HG02759 (cell line): Measurements from ENCODE around the gene CERCAM.
"Not testable (repeated sequence)": the region's sequence is repeated elsewhere in the genome, so short reads cannot be mapped to it uniquely, and the experiment has no call there.

Experiments
- ATAC-seq: cut with Tn5 transposase; IDR thresholded peaks from one replicate; pipeline ENCODE4 v1.9.1; 2021; ENCODE audit warnings: mild to moderate bottlenecking, moderate library complexity; ENCODE audit not compliant: unreplicated experiment

The CERCAM gene

GRCh38 chr9:128392302-128393144 is 28.1 kb upstream of the CERCAM start:
- ATAC-seq = no peak

GRCh38 chr9:128393145-128393775 is 27.4 kb upstream of the CERCAM start:
- no peak for ATAC-seq

GRCh38 chr9:128393970-128394369 is 26.7 kb upstream of the CERCAM start:
- ATAC-seq = no peak

DNA sequence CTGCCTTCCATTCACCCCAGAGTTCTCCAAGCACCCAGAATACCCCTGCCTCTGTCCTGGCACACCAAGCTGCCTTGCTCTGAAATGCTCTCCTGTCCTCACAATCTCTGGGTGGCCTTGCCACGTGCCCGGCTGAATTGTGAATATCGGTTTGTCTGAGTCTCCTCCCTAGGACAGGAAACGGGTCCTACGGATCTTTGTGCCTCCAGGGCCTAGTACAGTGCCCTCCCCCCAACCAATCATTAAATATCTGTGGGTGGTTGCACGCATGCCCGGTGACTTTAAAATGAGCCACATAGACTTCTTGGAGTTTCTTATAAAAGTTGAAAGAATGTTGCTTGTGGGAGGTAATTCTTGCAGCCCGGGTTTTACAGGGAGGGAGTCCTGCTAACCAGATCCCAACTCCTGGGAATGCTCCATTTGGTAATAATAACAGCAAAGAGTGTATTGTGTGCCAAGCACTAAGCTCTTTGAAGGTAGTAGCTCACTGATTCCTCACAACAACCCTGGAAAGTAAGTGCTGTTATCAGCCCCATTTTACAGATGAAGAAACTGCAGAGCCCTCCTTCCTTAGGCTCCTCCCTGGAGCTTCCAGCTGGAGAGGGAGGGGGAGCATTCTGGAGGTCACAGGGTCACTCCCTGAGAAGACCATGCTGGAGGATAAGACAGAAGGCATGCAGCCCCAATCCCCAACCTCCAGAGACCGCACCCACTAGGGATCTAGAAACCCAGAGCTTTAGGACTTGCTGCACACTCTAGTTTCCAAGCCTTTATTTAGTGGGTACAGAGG is 26.1 kb upstream of the CERCAM start:
- ATAC-seq = no peak

DNA sequence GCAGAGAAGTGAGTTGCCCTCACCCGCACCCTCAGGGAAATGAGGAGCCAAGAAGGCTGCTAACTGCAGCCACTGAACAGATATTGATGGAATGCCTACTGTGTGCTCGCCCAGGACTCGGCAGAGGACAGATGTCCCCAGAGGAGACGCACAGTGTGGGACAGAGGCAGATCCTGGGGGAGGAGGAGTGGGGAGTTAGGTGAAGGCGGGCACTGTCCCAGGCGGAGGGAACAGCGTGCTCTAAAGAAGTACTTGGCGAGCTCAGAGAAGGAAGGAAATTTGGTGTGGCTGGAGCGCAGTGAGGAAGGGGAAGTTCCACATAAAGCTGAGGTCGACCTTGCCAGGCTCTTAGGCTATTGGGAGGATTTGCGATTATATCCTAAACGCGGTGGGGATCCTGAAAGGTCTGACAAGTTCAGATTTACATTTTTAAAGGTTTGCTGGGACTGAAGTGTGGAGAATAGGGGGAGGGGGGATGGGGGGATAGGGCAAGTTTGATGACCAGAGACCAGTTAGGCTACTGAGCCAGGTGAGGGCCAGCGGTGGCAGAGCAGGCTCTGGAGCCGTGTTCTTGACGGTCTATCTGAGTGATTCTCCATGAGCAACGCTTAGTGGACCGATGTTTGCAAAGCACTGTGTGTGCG is 23.6 kb upstream of the CERCAM start:
- no peak for ATAC-seq

DNA sequence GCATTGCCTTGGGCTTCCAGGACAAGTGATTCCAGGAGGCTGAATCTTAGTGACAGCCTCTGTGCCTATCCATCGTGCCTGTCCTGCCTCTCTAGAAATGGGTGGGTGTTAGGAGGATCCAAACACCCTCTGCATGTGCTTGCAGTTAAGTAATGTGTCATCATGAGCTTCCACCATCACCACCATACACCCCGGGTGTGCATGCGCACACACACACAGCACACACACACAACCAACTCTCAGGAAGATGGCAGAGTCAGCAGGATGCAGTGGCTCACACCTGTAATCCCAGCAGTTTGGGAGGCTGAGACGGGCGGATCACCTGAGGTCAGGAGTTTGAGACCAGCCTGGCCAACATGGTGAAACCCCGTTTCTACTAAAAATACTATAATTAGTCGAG is 22.8 kb upstream of the CERCAM start:
- ATAC-seq = no peak

DNA sequence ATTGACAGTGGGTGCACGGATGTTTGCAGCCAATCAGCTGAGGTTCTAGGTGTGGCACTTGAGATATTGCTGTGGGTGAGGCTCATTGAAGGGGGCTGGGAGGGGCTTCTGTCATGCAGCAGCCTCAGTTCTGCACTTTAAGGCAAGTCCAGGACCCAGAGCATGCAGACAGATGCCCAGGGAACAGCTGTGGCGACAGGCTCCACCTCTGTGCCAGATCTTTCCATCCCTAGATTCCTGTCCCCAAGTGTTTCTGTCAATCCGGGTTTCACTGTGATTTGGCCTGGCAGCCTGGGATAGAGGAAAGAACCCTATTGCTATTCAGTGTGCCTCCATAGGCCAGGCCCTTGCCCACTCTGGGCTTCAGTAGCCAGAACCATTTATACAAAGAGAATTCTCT is 20.8 kb upstream of the CERCAM start:
- ATAC-seq = no peak

DNA sequence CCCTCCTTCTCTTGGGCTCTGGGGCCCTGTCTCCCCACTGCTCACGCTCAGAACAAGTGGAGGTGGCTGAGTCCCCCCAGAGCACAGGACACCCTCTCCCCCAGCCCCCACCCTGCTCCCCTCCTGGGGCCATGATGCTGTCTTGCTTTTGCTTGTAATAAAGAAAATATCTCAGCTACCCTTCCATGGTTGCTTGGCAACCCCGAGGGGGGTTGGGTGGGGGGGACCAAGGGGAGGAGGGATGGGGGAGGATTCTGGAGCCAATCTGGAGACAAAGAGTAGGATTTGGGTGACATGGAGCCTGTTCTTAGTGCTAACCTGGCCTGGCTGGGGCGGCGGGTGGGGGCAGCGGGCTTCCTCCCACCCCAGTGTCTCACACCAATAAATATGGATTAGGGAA is 16.1 kb upstream of the CERCAM start:
- no peak for ATAC-seq

- no peak for ATAC-seq
Observed at GRCh38 chr9:128405077-128405779, 15.4 kb upstream of the CERCAM start.

GRCh38 chr9:128405780-128406171 is 14.9 kb upstream of the CERCAM start:
- no peak for ATAC-seq

DNA sequence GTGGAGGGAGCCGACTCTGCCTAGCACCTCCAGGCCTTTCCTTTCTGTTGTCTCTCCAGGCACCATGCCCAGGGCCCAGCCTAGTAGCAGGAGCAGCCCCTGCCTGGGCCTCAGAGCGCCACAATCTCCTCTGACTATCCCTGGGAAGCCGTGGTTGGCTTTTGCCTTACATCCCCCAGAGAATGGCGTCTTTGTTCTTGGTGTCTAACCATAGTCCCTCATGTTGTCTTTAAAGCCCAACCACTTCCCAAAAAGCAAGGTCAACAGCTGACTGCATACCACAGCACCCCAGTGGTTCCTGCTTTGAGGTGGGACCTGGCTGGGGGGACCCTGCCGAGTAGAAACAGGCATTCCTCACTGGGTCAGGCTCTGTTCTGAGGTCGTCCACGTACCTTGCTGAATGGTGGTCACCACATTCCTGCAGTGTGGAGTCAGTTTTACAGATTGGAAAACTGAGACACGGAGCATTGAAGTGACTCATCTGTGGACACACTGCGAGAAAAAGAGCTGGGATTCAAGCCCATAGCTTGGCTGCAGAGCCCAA is 13.7 kb upstream of the CERCAM start:
- ATAC-seq = no peak

GRCh38 chr9:128408963-128409431 is 11.7 kb upstream of the CERCAM start:
- no peak for ATAC-seq

GRCh38 chr9:128409450-128409849 is 11.2 kb upstream of the CERCAM start:
- ATAC-seq = no peak

- ATAC-seq = no peak
Observed at GRCh38 chr9:128409978-128410377, 10.7 kb upstream of the CERCAM start.

- ATAC-seq = no peak
Observed at GRCh38 chr9:128411364-128412119, 9.1 kb upstream of the CERCAM start.

GRCh38 chr9:128412120-128412790 is 8.4 kb upstream of the CERCAM start:
- no peak for ATAC-seq

DNA sequence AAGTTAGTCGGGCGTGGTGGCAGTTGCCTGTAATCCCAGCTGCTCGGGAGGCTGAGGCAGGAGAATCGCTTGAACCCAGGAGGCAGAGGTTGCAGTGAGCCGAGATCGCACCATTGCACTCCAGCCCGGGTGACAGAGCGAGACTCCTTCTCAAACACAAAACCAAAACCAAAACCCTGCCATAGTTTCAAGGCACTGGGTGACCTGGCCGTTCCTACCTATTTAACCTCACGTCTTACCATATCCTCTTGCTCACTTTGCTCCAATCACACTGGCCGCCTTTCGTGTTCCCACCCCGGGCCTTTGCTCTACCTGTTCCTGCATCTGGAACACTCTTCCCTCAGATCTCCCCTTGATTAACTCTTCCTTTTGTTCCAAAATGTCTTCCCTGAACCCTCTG is 6.9 kb upstream of the CERCAM start:
- not testable (repeated sequence) for ATAC-seq

DNA sequence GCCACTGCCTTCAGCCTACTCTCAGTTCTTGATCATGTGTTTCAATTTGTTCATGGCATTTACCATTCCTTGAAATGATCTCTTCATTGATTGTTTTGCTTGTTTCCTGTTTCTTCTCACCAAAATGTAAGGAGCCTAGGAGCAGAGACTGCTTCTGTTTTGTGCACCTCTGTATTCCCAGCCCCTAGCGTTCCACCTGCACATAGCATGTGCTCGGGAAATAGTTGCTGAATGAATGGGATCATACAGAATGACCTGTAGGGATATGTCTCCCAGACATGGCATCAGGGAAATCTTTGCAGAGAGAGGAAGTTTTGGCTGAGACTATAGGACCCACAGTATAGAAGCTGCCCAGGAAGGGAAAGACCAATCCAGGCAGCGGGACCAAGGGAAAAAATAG is 6.2 kb upstream of the CERCAM start:
- no peak for ATAC-seq

DNA sequence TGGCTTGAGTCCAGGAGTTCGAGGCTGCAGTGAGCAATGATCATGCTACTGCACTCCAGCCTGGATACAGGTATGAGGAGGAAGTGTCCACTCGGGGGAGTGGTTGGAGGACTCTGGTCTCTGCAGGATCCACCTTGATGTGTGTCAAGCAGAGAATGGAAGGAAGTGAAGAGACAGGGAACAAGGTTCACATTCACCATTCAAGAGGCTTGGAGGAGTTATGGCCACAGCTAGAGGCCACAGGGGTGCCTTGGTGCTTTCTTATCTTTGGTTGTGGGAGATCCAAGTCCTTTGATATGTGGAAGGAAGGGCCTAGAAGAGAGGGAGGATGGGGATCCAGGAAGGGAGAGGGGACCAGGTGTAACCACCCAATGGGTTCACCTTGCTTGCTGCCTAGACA is 5.4 kb upstream of the CERCAM start:
- ATAC-seq = no peak
